HCT116 (cell line): ENCODE measurements around the gene KBTBD2. TPM values are rescaled to one million over a fixed set of nuclear protein-coding genes. Genes with fewer than 3 reads are reported as not detected.

Source experiments
- ATAC-seq: fragments of 200-7000 bp; cut with Tn5 transposase; 2 replicates; pipeline ENCODE4 v1.9.1; 2020; ENCODE audit warnings: mild to moderate bottlenecking, moderate library complexity
- BruUV-seq: library from RNA; stranded (reverse); fragments of 400-500 nt; replicated peaks from 2 replicates; lab custom pipeline; 2021; lab: Mats Ljungman, UMichigan
- CTCF ChIA-PET: fragments of 300-600 bp; sonication (Branson Sonifier 250); formaldehyde crosslinking; loops from one replicate; lab custom pipeline; 2021; ENCODE audit warnings: antibody characterized with exemption; lab: Charles Lee
- POLR2A ChIA-PET: fragments of 300-600, 350-600 bp; sonication (Branson Sonifier 250); formaldehyde crosslinking; loops from one replicate; lab custom pipeline; 2021; ENCODE audit warnings: antibody characterized with exemption; lab: Charles Lee
- RAD21 ChIA-PET, 2 experiments: fragments of 300-600 bp; sonication (Branson Sonifier 250); formaldehyde crosslinking; loops; one replicate each; lab custom pipeline; 2023; ENCODE audit warnings: low total read pairs in 2 of 2; ENCODE audit not compliant: uncharacterized antibody in 2 of 2, unreplicated experiment in 2 of 2, low non-redundant PET in 1 of 2; lab: Charles Lee
- DNase-seq: peaks from one replicate; pipeline ENCODE4 v3.0.0-alpha.2; 2010; ENCODE audit warnings: low read depth, low spot score
- H2AFZ ChIP-seq: fragments of 200-600 bp; shearing (Covaris generic), sonication (generic); 2 replicates; pipeline ENCODE4 v1.6.1; 2017; ENCODE audit warnings: low read depth, mixed run types, mixed read lengths, antibody characterized with exemption, low read length; ENCODE audit not compliant: poor library complexity, severe bottlenecking
- H3K27ac ChIP-seq: 2 replicates; pipeline ENCODE4 v1.5.1; 2012; ENCODE audit warnings: low read depth, low read length
- H3K27me3 ChIP-seq: fragments of 200-600 bp; sonication (generic); 2 replicates; pipeline ENCODE4 v1.6.1; 2016; ENCODE audit warnings: mixed run types, low read length, mixed read lengths; ENCODE audit not compliant: insufficient read depth
- H3K36me3 ChIP-seq, 2 experiments: fragments of 200-500 bp in 1 of 2; fragments of 200-600 bp in 1 of 2; sonication (Bioruptor generic) in 1 of 2; sonication (generic) in 1 of 2; 2 replicates each; pipeline versions ENCODE4 v1.5.1 to v1.6.1; 2014 to 2016; ENCODE audit warnings: low read length in 2 of 2, inconsistent platforms in 1 of 2, mixed read lengths in 1 of 2, mixed run types in 1 of 2; ENCODE audit not compliant: insufficient read depth in 2 of 2, control insufficient read depth in 1 of 2
- H3K4me1 ChIP-seq, 2 experiments: fragments of 200-600 bp in 1 of 2; sonication (generic) in 1 of 2; 2 replicates each; pipeline versions ENCODE4 v1.5.1 to v1.6.1; 2012 to 2017; ENCODE audit warnings: low read length in 2 of 2, inconsistent platforms in 1 of 2, mild to moderate bottlenecking in 1 of 2, mixed read lengths in 1 of 2, mixed run types in 1 of 2, moderate library complexity in 1 of 2; ENCODE audit not compliant: insufficient read depth in 2 of 2, control insufficient read depth in 1 of 2
- H3K4me2 ChIP-seq: fragments of 200-600 bp; sonication (generic); 2 replicates; pipeline ENCODE4 v1.6.1; 2017; ENCODE audit warnings: mixed run types, low read length, mixed read lengths
- H3K4me3 ChIP-seq, 2 experiments: fragments of 200-600 bp in 1 of 2; sonication (generic) in 1 of 2; replicated peaks in 1 of 2; 2 replicates each; pipeline ENCODE4 v1.5.1; 2011 to 2016; ENCODE audit warnings: low read length in 2 of 2, control low read depth in 1 of 2, low read depth in 1 of 2, mild to moderate bottlenecking in 1 of 2, mixed read lengths in 1 of 2, mixed run types in 1 of 2
- H3K79me2 ChIP-seq: fragments of 200-600 bp; sonication (generic); 2 replicates; pipeline ENCODE4 v1.6.1; 2017; ENCODE audit warnings: mild to moderate bottlenecking, mixed run types, low read length, moderate library complexity, mixed read lengths; ENCODE audit not compliant: insufficient read depth
- H3K9ac ChIP-seq: fragments of 200-600 bp; sonication (generic); 2 replicates; pipeline ENCODE4 v1.6.1; 2016; ENCODE audit warnings: low read length, mixed read lengths
- H3K9me2 ChIP-seq: fragments of 200-600 bp; sonication (generic), shearing (Covaris generic); 2 replicates; pipeline ENCODE4 v1.6.1; 2017; ENCODE audit warnings: mixed run types, mild to moderate bottlenecking, moderate library complexity; ENCODE audit not compliant: insufficient read depth
- H3K9me3 ChIP-seq, 2 experiments: fragments of 200-500 bp in 1 of 2; fragments of 200-600 bp in 1 of 2; sonication (Bioruptor generic) in 1 of 2; sonication (generic) in 1 of 2; 2 replicates each; pipeline ENCODE4 v1.6.1; 2014 to 2017; ENCODE audit warnings: low read length in 2 of 2, mixed read lengths in 2 of 2, inconsistent platforms in 1 of 2, low read depth in 1 of 2, mild to moderate bottlenecking in 1 of 2, mixed run types in 1 of 2, moderate library complexity in 1 of 2; ENCODE audit not compliant: control insufficient read depth in 1 of 2, insufficient read depth in 1 of 2
- H4K20me1 ChIP-seq: fragments of 200-600 bp; sonication (generic), shearing (Covaris generic); 2 replicates; pipeline ENCODE4 v1.6.1; 2017; ENCODE audit warnings: mixed run types, mild to moderate bottlenecking, moderate library complexity; ENCODE audit not compliant: insufficient read depth
- CBX3 ChIP-seq: IDR thresholded peaks from 2 replicates; pipeline ENCODE4 v1.6.1; 2012; ENCODE audit warnings: low read depth
- CEBPB ChIP-seq: IDR thresholded peaks from 2 replicates; pipeline ENCODE4 v1.6.1; 2012; ENCODE audit warnings: low read depth
- ELF1 ChIP-seq: IDR thresholded peaks from 2 replicates; pipeline ENCODE4 v1.6.1; 2012; ENCODE audit warnings: low read depth, borderline replicate concordance
- FOSL1 ChIP-seq: IDR thresholded peaks from 2 replicates; pipeline ENCODE4 v1.6.1; 2012; ENCODE audit warnings: low read depth
- JUND ChIP-seq: IDR thresholded peaks from 2 replicates; pipeline ENCODE4 v1.6.1; 2012
- MAX ChIP-seq: IDR thresholded peaks from 2 replicates; pipeline ENCODE4 v1.6.1; 2012
- POLR2A ChIP-seq: IDR thresholded peaks from 2 replicates; pipeline ENCODE4 v1.7.0; 2011; ENCODE audit warnings: borderline replicate concordance; ENCODE audit not compliant: insufficient read depth, insufficient read length; ENCODE audit errors: extremely low read depth
- POLR2AphosphoS5 ChIP-seq: IDR thresholded peaks from 2 replicates; pipeline ENCODE4 v1.6.1; 2011; ENCODE audit warnings: mild to moderate bottlenecking, low read depth, low read length, moderate library complexity
- RAD21 ChIP-seq: IDR thresholded peaks from 2 replicates; pipeline ENCODE4 v1.6.1; 2012; ENCODE audit warnings: low read depth, mild to moderate bottlenecking
- SP1 ChIP-seq: IDR thresholded peaks from 2 replicates; pipeline ENCODE4 v1.6.1; 2012; ENCODE audit warnings: low read depth
- TCF7L2 ChIP-seq: IDR thresholded peaks from 2 replicates; pipeline ENCODE4 v1.7.0; 2011; ENCODE audit warnings: borderline replicate concordance, inconsistent platforms; ENCODE audit not compliant: insufficient read depth, insufficient read length; ENCODE audit errors: extremely low read depth
- YY1 ChIP-seq: IDR thresholded peaks from 2 replicates; pipeline ENCODE4 v1.6.1; 2011; ENCODE audit warnings: low read length, low read depth, moderate library complexity, mild to moderate bottlenecking; ENCODE audit not compliant: insufficient replicate concordance; ENCODE audit errors: extremely low read depth
- ZFX ChIP-seq: fragments of 450-650 bp; IDR thresholded peaks from 2 replicates; pipeline ENCODE4 v1.6.1; 2017
- intact Hi-C: fragments of 100-400 bp; cut with micrococcal nuclease; formaldehyde crosslinking; loops from 2 replicates; pipeline ENCODE4 v1.10.0; 2022
- total RNA-seq: library from RNA; stranded (reverse); gene quantifications from one replicate; pipeline ENCODE4 v1.2.1, GENCODE V29; 2021; ENCODE audit not compliant: unreplicated experiment
- TF ChIP-seq, protein P1 (sequence below): IDR thresholded peaks from 2 replicates; pipeline ENCODE4 v1.6.1; 2012
- TF ChIP-seq, protein P2 (sequence below): IDR thresholded peaks from 2 replicates; pipeline ENCODE4 v1.6.1; 2012; ENCODE audit warnings: low read depth
- TF ChIP-seq, protein P3 (sequence below), 3 experiments: fragments of 200-600 bp in 1 of 3; sonication (generic) in 1 of 3; IDR thresholded peaks in 2 of 3; conservative IDR thresholded peaks in 1 of 3; 2 replicates each; pipeline ENCODE4 v1.5.1; 2012 to 2017; ENCODE audit warnings: low read depth in 2 of 3, low read length in 2 of 3, antibody characterized with exemption in 1 of 3, borderline replicate concordance in 1 of 3, control low read depth in 1 of 3, mild to moderate bottlenecking in 1 of 3, mixed read lengths in 1 of 3, mixed run types in 1 of 3, moderate library complexity in 1 of 3; ENCODE audit not compliant: insufficient read depth in 1 of 3

Gene KBTBD2
- total RNA-seq, 1 experiment from 2014 or later: 29.0 TPM

GRCh38 chr7:32893207-32893524, 1.6 kb upstream of the KBTBD2 start:
- Histone ChIP-seq H3K9me2 (no peaks in the 10 kb centered on the region), H3K4me1 (peaks cover 13 to 28% of the 10 kb centered on the region in 2 experiments; a peak in 3 of 4 replicates), H3K27ac (peak overlapping the region; percentile 89), H3K27me3 (no peaks in the 10 kb centered on the region), H3K79me2 (peaks cover 28% of the 10 kb centered on the region), H3K4me2 (peak overlapping the region; percentile 80), H3K9me3 (no peaks in the 10 kb centered on the region), H3K9ac (peak overlapping the region; percentile 86), H3K36me3 (no peaks in the 10 kb centered on the region), H2AFZ (no peak overlapping the region), H3K4me3 (peak overlapping the region in 1 of 2 experiments; percentile 78; a peak in 3 of 4 replicates), H4K20me1 (0 out of 2 replicates have a peak, but pooled peaks cover 1% of the 10 kb centered on the region)
- ChIA-PET POLR2A (no interaction called here), CTCF (no interaction called here), RAD21 (no interaction called here)
- BruUV-seq: no TSS peak
- ATAC-seq (no peak), DNase-seq (no peak)
- TF ChIP-seq CBX3 (no peak), POLR2AphosphoS5 (no peak), CEBPB (no peak), SP1 (no peak), ELF1 (no peak), JUND (no peak), ZFX (no peak), FOSL1 (no peak), POLR2A (no peak), TCF7L2 (no peak), MAX (no peak), YY1 (no peak), RAD21 (no peak)
- TF ChIP-seq, protein P1, sequence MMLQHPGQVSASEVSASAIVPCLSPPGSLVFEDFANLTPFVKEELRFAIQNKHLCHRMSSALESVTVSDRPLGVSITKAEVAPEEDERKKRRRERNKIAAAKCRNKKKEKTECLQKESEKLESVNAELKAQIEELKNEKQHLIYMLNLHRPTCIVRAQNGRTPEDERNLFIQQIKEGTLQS: no peak
- TF ChIP-seq, protein P2, sequence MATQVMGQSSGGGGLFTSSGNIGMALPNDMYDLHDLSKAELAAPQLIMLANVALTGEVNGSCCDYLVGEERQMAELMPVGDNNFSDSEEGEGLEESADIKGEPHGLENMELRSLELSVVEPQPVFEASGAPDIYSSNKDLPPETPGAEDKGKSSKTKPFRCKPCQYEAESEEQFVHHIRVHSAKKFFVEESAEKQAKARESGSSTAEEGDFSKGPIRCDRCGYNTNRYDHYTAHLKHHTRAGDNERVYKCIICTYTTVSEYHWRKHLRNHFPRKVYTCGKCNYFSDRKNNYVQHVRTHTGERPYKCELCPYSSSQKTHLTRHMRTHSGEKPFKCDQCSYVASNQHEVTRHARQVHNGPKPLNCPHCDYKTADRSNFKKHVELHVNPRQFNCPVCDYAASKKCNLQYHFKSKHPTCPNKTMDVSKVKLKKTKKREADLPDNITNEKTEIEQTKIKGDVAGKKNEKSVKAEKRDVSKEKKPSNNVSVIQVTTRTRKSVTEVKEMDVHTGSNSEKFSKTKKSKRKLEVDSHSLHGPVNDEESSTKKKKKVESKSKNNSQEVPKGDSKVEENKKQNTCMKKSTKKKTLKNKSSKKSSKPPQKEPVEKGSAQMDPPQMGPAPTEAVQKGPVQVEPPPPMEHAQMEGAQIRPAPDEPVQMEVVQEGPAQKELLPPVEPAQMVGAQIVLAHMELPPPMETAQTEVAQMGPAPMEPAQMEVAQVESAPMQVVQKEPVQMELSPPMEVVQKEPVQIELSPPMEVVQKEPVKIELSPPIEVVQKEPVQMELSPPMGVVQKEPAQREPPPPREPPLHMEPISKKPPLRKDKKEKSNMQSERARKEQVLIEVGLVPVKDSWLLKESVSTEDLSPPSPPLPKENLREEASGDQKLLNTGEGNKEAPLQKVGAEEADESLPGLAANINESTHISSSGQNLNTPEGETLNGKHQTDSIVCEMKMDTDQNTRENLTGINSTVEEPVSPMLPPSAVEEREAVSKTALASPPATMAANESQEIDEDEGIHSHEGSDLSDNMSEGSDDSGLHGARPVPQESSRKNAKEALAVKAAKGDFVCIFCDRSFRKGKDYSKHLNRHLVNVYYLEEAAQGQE: no peak
- TF ChIP-seq, protein P3, sequence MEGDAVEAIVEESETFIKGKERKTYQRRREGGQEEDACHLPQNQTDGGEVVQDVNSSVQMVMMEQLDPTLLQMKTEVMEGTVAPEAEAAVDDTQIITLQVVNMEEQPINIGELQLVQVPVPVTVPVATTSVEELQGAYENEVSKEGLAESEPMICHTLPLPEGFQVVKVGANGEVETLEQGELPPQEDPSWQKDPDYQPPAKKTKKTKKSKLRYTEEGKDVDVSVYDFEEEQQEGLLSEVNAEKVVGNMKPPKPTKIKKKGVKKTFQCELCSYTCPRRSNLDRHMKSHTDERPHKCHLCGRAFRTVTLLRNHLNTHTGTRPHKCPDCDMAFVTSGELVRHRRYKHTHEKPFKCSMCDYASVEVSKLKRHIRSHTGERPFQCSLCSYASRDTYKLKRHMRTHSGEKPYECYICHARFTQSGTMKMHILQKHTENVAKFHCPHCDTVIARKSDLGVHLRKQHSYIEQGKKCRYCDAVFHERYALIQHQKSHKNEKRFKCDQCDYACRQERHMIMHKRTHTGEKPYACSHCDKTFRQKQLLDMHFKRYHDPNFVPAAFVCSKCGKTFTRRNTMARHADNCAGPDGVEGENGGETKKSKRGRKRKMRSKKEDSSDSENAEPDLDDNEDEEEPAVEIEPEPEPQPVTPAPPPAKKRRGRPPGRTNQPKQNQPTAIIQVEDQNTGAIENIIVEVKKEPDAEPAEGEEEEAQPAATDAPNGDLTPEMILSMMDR (IDR thresholded peaks at IDR 0.05 in 2 of 3, conservative IDR thresholded peaks at IDR 0.05 in 1 of 3; ENCODE audit: borderline replicate concordance in 1 of 3, insufficient read depth in 1 of 3, low read depth in 2 of 3, low read length in 2 of 3): no peak
- intact Hi-C loops: loop anchor here (2.0 to 5.0 kb wide), 2 partner anchors 50 to 214 kb away; partner anchors contain the start of gene RP9
